ENCODE results near the gene YWHAE.

The YWHAE gene

GRCh38 chr17:1299552-1300370 is 100.3 kb downstream of the YWHAE start:
- Histone ChIP-seq H3K27ac (no peak overlapping the region), H3K4me3 (no peak overlapping the region)
- DNase-seq (ENCODE audit: low spot score): no peak
- no peak for TF ChIP-seq CTCF (IDR thresholded peaks at IDR 0.05)

- DNase-seq (ENCODE audit: low spot score): no peak
- H3K27ac ChIP-seq: no peak overlapping the region
- H3K4me3 ChIP-seq: no peak overlapping the region
- no peak for TF ChIP-seq CTCF (IDR thresholded peaks at IDR 0.05)
Measured at GRCh38 chr17:1298606-1299005, 101.4 kb downstream of the YWHAE start.
